Measurements from ENCODE around the gene MN1.

- TF ChIP-seq, protein P1, sequence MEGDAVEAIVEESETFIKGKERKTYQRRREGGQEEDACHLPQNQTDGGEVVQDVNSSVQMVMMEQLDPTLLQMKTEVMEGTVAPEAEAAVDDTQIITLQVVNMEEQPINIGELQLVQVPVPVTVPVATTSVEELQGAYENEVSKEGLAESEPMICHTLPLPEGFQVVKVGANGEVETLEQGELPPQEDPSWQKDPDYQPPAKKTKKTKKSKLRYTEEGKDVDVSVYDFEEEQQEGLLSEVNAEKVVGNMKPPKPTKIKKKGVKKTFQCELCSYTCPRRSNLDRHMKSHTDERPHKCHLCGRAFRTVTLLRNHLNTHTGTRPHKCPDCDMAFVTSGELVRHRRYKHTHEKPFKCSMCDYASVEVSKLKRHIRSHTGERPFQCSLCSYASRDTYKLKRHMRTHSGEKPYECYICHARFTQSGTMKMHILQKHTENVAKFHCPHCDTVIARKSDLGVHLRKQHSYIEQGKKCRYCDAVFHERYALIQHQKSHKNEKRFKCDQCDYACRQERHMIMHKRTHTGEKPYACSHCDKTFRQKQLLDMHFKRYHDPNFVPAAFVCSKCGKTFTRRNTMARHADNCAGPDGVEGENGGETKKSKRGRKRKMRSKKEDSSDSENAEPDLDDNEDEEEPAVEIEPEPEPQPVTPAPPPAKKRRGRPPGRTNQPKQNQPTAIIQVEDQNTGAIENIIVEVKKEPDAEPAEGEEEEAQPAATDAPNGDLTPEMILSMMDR (IDR thresholded peaks at IDR 0.05), result no peak
- TF ChIP-seq EZH2 (IDR thresholded peaks at IDR 0.05; ENCODE audit: borderline replicate concordance, insufficient read depth, low read depth, low read length, poor library complexity, severe bottlenecking), result no peak
These were observed 61.3 kb downstream of the MN1 start for GRCh38 chr22:27740202-27740748.
